Ascending aorta (tissue), 2 donors: ENCODE measurements around the gene LRCH1. TPM values are rescaled to one million over a fixed set of nuclear protein-coding genes. Genes with fewer than 3 reads are reported as not detected.

Experiments
- DNase-seq, 2 donors: peaks; one replicate each; pipeline ENCODE4 v3.0.0-alpha.2; 2019; ENCODE audit warnings: low spot score in 2 of 2
- H3K27ac ChIP-seq, 2 donors: fragments of 200-600 bp; sonication (generic); one replicate each; pipeline ENCODE4 v1.5.1; 2016 to 2017; ENCODE audit warnings: mild to moderate bottlenecking in 1 of 2
- H3K27me3 ChIP-seq: fragments of 200-600 bp; sonication (generic); one replicate; pipeline ENCODE4 v1.5.1; 2017
- H3K36me3 ChIP-seq, 2 donors: fragments of 200-600 bp; sonication (generic); one replicate each; pipeline ENCODE4 v1.5.1; 2016
- H3K4me1 ChIP-seq, 2 donors: fragments of 200-600 bp; sonication (generic); one replicate each; pipeline ENCODE4 v1.5.1; 2016 to 2017; ENCODE audit warnings: mild to moderate bottlenecking in 1 of 2
- H3K4me3 ChIP-seq, 2 donors: fragments of 200-600 bp; sonication (generic); one replicate each; pipeline ENCODE4 v1.5.1; 2016 to 2017; ENCODE audit warnings: mild to moderate bottlenecking in 1 of 2
- H3K9me3 ChIP-seq, 2 donors: fragments of 200-600 bp; sonication (generic); one replicate each; pipeline ENCODE4 v1.5.1; 2016
- intact Hi-C: fragments of 100-400 bp; cut with DNase I; formaldehyde crosslinking; loops from one replicate; pipeline ENCODE4 v1.15.1; 2023
- total RNA-seq: library from RNA; depleted of rRNA; stranded (reverse); fragments of >200 nt; gene quantifications from one replicate; pipeline ENCODE4 v1.1.0, GENCODE V29; 2016
- TF ChIP-seq, protein P1 (sequence below), 3 experiments: fragments of 200-600 bp in 2 of 3; fragments of 450-650 bp in 1 of 3; sonication (generic) in 2 of 3; IDR thresholded peaks; one replicate each; pipeline ENCODE4 v1.5.1; 2016 to 2019; ENCODE audit warnings: antibody characterized with exemption in 3 of 3, mild to moderate bottlenecking in 1 of 3, moderate library complexity in 1 of 3

Gene LRCH1
- total RNA-seq, 1 donor from 2014 or later: 45.4 TPM

DNA sequence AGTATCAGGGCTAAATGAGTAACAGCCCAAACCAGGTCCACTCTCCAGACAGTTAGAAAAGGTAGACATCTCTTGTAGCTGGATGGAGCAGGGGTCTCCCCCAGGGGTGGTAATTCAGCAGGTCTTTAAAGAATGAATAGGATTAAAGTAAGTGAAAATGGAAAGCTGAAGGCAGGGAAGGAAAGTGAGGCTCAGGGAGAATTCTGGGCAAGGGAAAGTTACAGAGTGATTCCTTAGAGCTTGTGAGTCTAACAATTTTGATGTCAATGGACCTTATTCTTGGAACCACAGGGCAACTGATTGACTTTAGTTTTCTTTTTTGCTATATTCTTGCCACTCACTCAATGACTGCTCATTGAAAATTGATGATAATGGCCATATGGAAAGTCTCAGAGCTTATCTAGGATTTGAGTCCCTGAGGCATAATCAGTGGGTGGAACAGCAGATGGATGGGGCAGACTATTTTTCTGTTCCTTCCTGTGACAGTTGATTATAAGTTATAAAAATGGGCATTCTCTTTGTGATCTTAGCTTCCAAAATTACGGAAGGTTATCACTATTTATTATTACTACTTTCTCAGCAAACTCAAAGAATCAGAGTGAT lies 76.9 kb downstream of the LRCH1 start:
- H3K9me3 ChIP-seq: no peaks in the 10 kb centered on the region
- no peaks in the 10 kb centered on the region for H3K27me3 ChIP-seq
- TF ChIP-seq, protein P1, sequence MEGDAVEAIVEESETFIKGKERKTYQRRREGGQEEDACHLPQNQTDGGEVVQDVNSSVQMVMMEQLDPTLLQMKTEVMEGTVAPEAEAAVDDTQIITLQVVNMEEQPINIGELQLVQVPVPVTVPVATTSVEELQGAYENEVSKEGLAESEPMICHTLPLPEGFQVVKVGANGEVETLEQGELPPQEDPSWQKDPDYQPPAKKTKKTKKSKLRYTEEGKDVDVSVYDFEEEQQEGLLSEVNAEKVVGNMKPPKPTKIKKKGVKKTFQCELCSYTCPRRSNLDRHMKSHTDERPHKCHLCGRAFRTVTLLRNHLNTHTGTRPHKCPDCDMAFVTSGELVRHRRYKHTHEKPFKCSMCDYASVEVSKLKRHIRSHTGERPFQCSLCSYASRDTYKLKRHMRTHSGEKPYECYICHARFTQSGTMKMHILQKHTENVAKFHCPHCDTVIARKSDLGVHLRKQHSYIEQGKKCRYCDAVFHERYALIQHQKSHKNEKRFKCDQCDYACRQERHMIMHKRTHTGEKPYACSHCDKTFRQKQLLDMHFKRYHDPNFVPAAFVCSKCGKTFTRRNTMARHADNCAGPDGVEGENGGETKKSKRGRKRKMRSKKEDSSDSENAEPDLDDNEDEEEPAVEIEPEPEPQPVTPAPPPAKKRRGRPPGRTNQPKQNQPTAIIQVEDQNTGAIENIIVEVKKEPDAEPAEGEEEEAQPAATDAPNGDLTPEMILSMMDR (IDR thresholded peaks at IDR 0.05): no peak
- DNase-seq: no peak
- H3K4me3 ChIP-seq: no peak overlapping the region
- no peak overlapping the region for H3K27ac ChIP-seq
- H3K36me3 ChIP-seq: no peaks in the 10 kb centered on the region
- intact Hi-C loops: no loop called here
- peaks cover 3 to 36% of the 10 kb centered on the region in 2 donors for H3K4me1 ChIP-seq

DNA sequence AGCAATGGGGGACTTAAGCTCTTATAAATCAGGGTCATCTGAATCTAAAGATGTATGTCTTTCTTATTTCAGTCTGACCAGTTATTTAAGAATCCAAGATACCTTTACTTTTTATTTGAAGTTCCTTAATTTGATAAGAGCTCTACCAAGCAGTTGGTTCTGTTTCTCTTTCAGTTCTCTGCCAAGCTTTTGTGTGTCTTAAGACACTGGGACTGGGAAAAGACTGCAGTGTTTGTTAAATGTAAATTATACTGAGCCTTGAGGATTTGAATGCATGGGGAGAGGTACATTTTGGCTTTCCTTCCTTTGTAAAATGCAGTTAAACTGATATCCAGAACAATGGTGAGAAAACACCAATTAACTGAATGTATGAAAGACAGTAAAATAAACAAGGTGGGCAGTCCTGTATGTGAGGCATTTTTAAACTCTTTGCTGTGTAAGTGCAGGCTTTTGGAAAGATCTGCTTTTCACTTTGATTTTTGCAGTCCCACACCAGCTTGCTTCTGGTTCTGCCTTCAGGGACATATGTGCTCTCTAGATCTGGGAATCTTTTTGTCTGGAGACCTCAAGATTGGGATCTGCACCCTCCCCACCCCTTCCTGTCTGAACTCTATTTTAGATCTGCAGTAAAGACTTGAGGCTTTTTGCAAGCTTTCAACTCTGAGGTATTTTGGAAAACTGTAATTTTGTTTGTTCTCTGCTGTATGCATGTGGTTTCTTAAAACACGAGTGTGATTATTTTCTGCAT lies 77.6 kb downstream of the LRCH1 start:
- Histone ChIP-seq H3K4me1 (peaks cover 3 to 36% of the 10 kb centered on the region in 2 donors), H3K27ac (no peak overlapping the region), H3K4me3 (no peak overlapping the region), H3K9me3 (no peaks in the 10 kb centered on the region), H3K36me3 (no peaks in the 10 kb centered on the region), H3K27me3 (no peaks in the 10 kb centered on the region)
- DNase-seq: no peak
- intact Hi-C loops: no loop called here
- TF ChIP-seq, protein P1 (IDR thresholded peaks at IDR 0.05): no peak

DNA sequence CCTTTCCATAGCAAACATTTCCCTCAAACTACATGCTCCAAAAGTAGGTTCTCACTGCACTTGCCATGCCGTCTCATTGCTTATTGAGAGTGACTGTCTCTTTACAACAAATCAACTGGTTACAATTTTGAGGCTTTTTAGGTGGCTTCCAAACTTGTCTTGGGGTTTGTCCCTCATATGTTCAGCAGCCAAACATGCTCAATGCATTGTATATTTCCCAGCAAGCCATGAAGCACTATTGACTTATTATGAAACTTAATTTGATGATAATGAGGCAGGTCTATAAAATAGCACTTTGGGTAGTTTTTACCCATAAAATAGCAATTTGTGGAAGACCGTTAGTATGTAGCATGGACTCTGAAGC lies 78.2 kb downstream of the LRCH1 start:
- no peak overlapping the region for H3K27ac ChIP-seq
- H3K36me3 ChIP-seq: no peaks in the 10 kb centered on the region
- no peak for DNase-seq
- no peaks in the 10 kb centered on the region for H3K9me3 ChIP-seq
- H3K27me3 ChIP-seq: no peaks in the 10 kb centered on the region
- TF ChIP-seq, protein P1 (IDR thresholded peaks at IDR 0.05): no peak
- intact Hi-C loops: no loop called here
- no peak overlapping the region for H3K4me3 ChIP-seq
- H3K4me1 ChIP-seq: peaks cover 3 to 36% of the 10 kb centered on the region in 2 donors

DNA sequence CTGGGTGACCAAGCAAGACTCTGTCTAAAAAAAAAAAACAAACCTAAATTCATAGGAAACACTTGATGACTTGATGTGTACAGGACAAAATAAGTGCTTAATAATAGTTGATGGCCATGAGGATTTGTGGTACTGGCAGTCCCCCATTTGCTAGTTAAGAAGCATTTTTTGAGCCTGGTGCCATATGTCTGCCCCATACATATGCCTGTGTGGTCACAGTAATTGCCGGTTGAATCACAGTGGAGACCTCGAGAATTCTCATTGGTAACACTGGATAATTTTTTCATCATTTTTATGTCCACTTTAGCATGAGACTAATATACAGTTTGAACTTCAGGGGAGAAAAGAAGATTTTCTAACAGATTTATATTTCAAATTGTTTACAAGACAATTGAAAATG lies 79.2 kb downstream of the LRCH1 start:
- no peak overlapping the region for H3K27ac ChIP-seq
- H3K36me3 ChIP-seq: no peaks in the 10 kb centered on the region
- no peaks in the 10 kb centered on the region for H3K27me3 ChIP-seq
- peaks cover 3 to 36% of the 10 kb centered on the region in 2 donors for H3K4me1 ChIP-seq
- no peaks in the 10 kb centered on the region for H3K9me3 ChIP-seq
- TF ChIP-seq, protein P1 (IDR thresholded peaks at IDR 0.05): no peak
- DNase-seq: no peak
- intact Hi-C loops: no loop called here
- no peak overlapping the region for H3K4me3 ChIP-seq

DNA sequence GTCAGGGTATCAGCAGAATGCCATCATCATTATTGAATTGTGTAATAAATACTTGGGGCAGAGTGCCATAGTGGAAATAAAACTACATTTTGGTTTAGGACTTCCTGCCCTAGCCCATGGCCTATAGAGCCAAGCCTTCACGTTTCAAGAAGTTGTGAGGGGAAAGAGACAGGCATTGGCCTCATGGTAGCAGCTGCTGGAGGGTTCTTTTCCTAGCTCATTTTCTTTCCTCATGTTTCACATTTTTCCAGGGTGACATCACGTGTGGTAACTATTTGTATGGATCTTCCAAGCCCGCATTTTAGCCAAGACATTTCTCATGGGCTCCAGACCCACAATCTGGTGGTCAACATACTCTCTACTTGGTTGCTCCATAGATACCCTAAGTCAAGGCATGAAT lies 80.4 kb downstream of the LRCH1 start:
- H3K9me3 ChIP-seq: no peaks in the 10 kb centered on the region
- H3K4me1 ChIP-seq: peaks cover 3 to 37% of the 10 kb centered on the region in 2 donors
- H3K36me3 ChIP-seq: no peaks in the 10 kb centered on the region
- H3K27ac ChIP-seq: peak overlapping the region in 1 of 2 donors; percentile 14
- TF ChIP-seq, protein P1 (IDR thresholded peaks at IDR 0.05): no peak
- intact Hi-C loops: no loop called here
- no peak overlapping the region for H3K4me3 ChIP-seq
- DNase-seq: no peak
- H3K27me3 ChIP-seq: no peaks in the 10 kb centered on the region
